ENCODE results near the gene CAVIN3.

Gene CAVIN3

GRCh38 chr11:6320411-6321155, at the start of gene CAVIN3:
TSS of gene CAVIN3 (minus strand) at chr11:6320501. CDS start at chr11:6320476, 25 bp downstream.
- no peak for DNase-seq

GRCh38 chr11:6365659-6366058, 45.4 kb upstream of the CAVIN3 start:
- DNase-seq, result no peak

GRCh38 chr11:6362873-6363678, 42.8 kb upstream of the CAVIN3 start:
- DNase-seq, result peak; percentile 58

- DNase-seq, result no peak
Measured at GRCh38 chr11:6362185-6362872, 42.0 kb upstream of the CAVIN3 start.

- DNase-seq, result no peak
Measured at GRCh38 chr11:6360183-6360582, 39.9 kb upstream of the CAVIN3 start.

GRCh38 chr11:6357222-6357621, 36.9 kb upstream of the CAVIN3 start:
- no peak for DNase-seq

GRCh38 chr11:6356503-6357055, 36.3 kb upstream of the CAVIN3 start:
- DNase-seq, result no peak

GRCh38 chr11:6354651-6355485, 34.6 kb upstream of the CAVIN3 start:
- no peak for DNase-seq

GRCh38 chr11:6353367-6353987, 33.2 kb upstream of the CAVIN3 start:
- peak; percentile 59 for DNase-seq

- no peak for DNase-seq
Measured at GRCh38 chr11:6351782-6352382, 31.6 kb upstream of the CAVIN3 start.

GRCh38 chr11:6350486-6350885, 30.2 kb upstream of the CAVIN3 start:
- no peak for DNase-seq

- no peak for DNase-seq
Measured at GRCh38 chr11:6350043-6350442, 29.7 kb upstream of the CAVIN3 start.

- DNase-seq, result no peak
Measured at GRCh38 chr11:6345366-6345765, 25.1 kb upstream of the CAVIN3 start.

- no peak for DNase-seq
Measured at GRCh38 chr11:6336293-6336692, 16.0 kb upstream of the CAVIN3 start.

GRCh38 chr11:6334806-6335205, 14.5 kb upstream of the CAVIN3 start:
- DNase-seq, result no peak

- no peak for DNase-seq
Measured at GRCh38 chr11:6333095-6333494, 12.8 kb upstream of the CAVIN3 start.

- no peak for DNase-seq
Measured at GRCh38 chr11:6332066-6332465, 11.8 kb upstream of the CAVIN3 start.

GRCh38 chr11:6328321-6328720, 8.0 kb upstream of the CAVIN3 start:
- DNase-seq, result no peak

- DNase-seq, result no peak
Measured at GRCh38 chr11:6327806-6328205, 7.5 kb upstream of the CAVIN3 start.

- DNase-seq, result no peak
Measured at GRCh38 chr11:6326985-6327384, 6.7 kb upstream of the CAVIN3 start.

- DNase-seq, result no peak
Measured at GRCh38 chr11:6326303-6326702, 6.0 kb upstream of the CAVIN3 start.
